GM12878 (cell line): ENCODE results near the gene ILKAP. TPM values are rescaled to one million over a fixed set of nuclear protein-coding genes. Genes with fewer than 3 reads are reported as not detected.

ENCODE experiments used
- ATAC-seq: fragments of 200-7000 bp; cut with Tn5 transposase; 3 replicates; pipeline ENCODE4 v1.9.1; 2020; ENCODE audit warnings: mild to moderate bottlenecking, moderate library complexity
- BruUV-seq: library from RNA; stranded (reverse); fragments of 400-500 nt; replicated peaks from 2 replicates; lab custom pipeline; 2021; lab: Mats Ljungman, UMichigan
- CTCF ChIA-PET: fragments of 300-600 bp; sonication (Branson Sonifier 250); formaldehyde crosslinking; extraction: SDS; loops from one replicate; lab custom pipeline; 2021; ENCODE audit warnings: inconsistent platforms; lab: Yijun Ruan, JAX
- POLR2A ChIA-PET: fragments of 350-600 bp; formaldehyde crosslinking; extraction: SDS; loops from one replicate; lab custom pipeline; 2021; ENCODE audit warnings: inconsistent platforms; lab: Charles Lee
- RAD21 ChIA-PET: fragments of 300-600 bp; sonication (Branson Sonifier 250); formaldehyde crosslinking; loops from one replicate; lab custom pipeline; 2023; ENCODE audit warnings: antibody characterized with exemption; ENCODE audit not compliant: unreplicated experiment; lab: Charles Lee
- SMC1A ChIA-PET: fragments of 300-600 bp; sonication (Branson Sonifier 250); formaldehyde crosslinking; loops from one replicate; lab custom pipeline; 2023; ENCODE audit not compliant: unreplicated experiment, uncharacterized antibody; lab: Charles Lee
- DNase-seq: peaks from one replicate; pipeline ENCODE4 v3.0.0-alpha.2; 2011; ENCODE audit warnings: low read depth, low spot score
- FAIRE-seq: peaks from 3 replicates; lab custom pipeline; 2011; peaks lifted over from hg19 to GRCh38; lab: Jason Lieb, UNC
- H2AFZ ChIP-seq: 2 replicates; pipeline ENCODE4 v1.6.0; 2011; ENCODE audit warnings: low read depth, low read length, control low read depth; ENCODE audit not compliant: control insufficient read depth
- H3K27ac ChIP-seq: 2 replicates; pipeline ENCODE4 v1.5.1; 2011; ENCODE audit warnings: control low read depth; ENCODE audit not compliant: control insufficient read depth, insufficient read depth
- H3K27me3 ChIP-seq, 2 experiments: replicated peaks in 1 of 2; 2 replicates each; pipeline versions ENCODE4 v1.6.0 to v1.6.1; 2011; ENCODE audit warnings: low read length in 1 of 2; ENCODE audit not compliant: control insufficient read depth in 2 of 2, insufficient read depth in 2 of 2
- H3K36me3 ChIP-seq, 2 experiments: 2 replicates each; pipeline ENCODE4 v1.5.1; 2011; ENCODE audit warnings: low read length in 1 of 2; ENCODE audit not compliant: control insufficient read depth in 2 of 2, insufficient read depth in 2 of 2
- H3K4me1 ChIP-seq: 2 replicates; pipeline ENCODE4 v1.6.1; 2011; ENCODE audit warnings: mild to moderate bottlenecking, low read length, moderate library complexity, mixed read lengths; ENCODE audit not compliant: control insufficient read depth, insufficient read depth
- H3K4me2 ChIP-seq: 2 replicates; pipeline ENCODE4 v1.6.0; 2011; ENCODE audit warnings: control low read depth; ENCODE audit not compliant: control insufficient read depth, insufficient read depth
- H3K4me3 ChIP-seq: fragments of 200-600 bp; sonication (generic); 2 replicates; pipeline ENCODE4 v1.5.1; 2016
- H3K79me2 ChIP-seq: 2 replicates; pipeline ENCODE4 v1.6.0; 2011; ENCODE audit warnings: low read length; ENCODE audit not compliant: control insufficient read depth, insufficient read depth
- H3K9ac ChIP-seq: 2 replicates; pipeline ENCODE4 v1.8.0; 2011; ENCODE audit warnings: low read length, control low read depth, mixed read lengths; ENCODE audit not compliant: control insufficient read depth, insufficient read depth
- H3K9me3 ChIP-seq: replicated peaks from 3 replicates; pipeline ENCODE4 v1.5.1; 2011; ENCODE audit warnings: mild to moderate bottlenecking, low read length; ENCODE audit not compliant: control insufficient read depth, insufficient read depth
- H4K20me1 ChIP-seq: 2 replicates; pipeline ENCODE4 v1.6.0; 2011; ENCODE audit not compliant: control insufficient read depth, insufficient read depth
- ATF7 ChIP-seq: fragments of 450-650 bp; IDR thresholded peaks from 2 replicates; pipeline ENCODE4 v1.6.1; 2016; ENCODE audit warnings: low read depth, mild to moderate bottlenecking
- HDAC2 ChIP-seq: fragments of 200-600 bp; sonication (generic); IDR thresholded peaks from 2 replicates; pipeline ENCODE4 v1.6.1; 2017
- HDGF ChIP-seq: fragments of 450-650 bp; IDR thresholded peaks from 2 replicates; pipeline ENCODE4 v1.6.1; 2016; ENCODE audit warnings: antibody characterized with exemption
- LARP7 ChIP-seq: fragments of 450-650 bp; IDR thresholded peaks from 2 replicates; pipeline ENCODE4 v1.6.1; 2017; ENCODE audit warnings: mild to moderate bottlenecking
- NR2C2 ChIP-seq: IDR thresholded peaks from 2 replicates; pipeline ENCODE4 v1.6.1; 2011; ENCODE audit warnings: borderline replicate concordance, low read depth; ENCODE audit not compliant: control insufficient read depth, insufficient read length
- PKNOX1 ChIP-seq: fragments of 450-650 bp; IDR thresholded peaks from 2 replicates; pipeline ENCODE4 v1.6.1; 2016; ENCODE audit warnings: mild to moderate bottlenecking
- PRDM15 ChIP-seq: fragments of 450-650 bp; formaldehyde crosslinking; IDR thresholded peaks from 2 replicates; pipeline ENCODE4 v1.4.0; 2020; ENCODE audit warnings: mild to moderate bottlenecking, moderate library complexity
- ZBTB33 ChIP-seq: fragments of 450-650 bp; IDR thresholded peaks from 2 replicates; pipeline ENCODE4 v1.6.1; 2017; ENCODE audit warnings: mild to moderate bottlenecking
- WGBS: methylation state at CpG from one replicate; pipeline ENCODE4 v1.1.6; 2016; ENCODE audit warnings: low lambda C conversion rate; ENCODE audit not compliant: insufficient replicate concordance, insufficient coverage; ENCODE audit errors: missing lambda C conversion rate; 5-methylcytosine and 5-hydroxymethylcytosine counted together
- in situ Hi-C: fragments of 300-500 bp; cut with MboI; formaldehyde crosslinking; loops from 9 replicates; pipeline ENCODE4 v1.14.3; 2018; ENCODE audit warnings: mixed read lengths
- intact Hi-C: fragments of 100-400 bp; cut with micrococcal nuclease; formaldehyde crosslinking; loops from one replicate; pipeline ENCODE4 v1.14.2; 2022; ENCODE audit not compliant: unreplicated experiment
- polyA plus RNA-seq, 11 experiments: library from polyadenylated mRNA; depleted of rRNA in 4 of 11; unstranded in 6 of 11; stranded (reverse) in 5 of 11; fragments of >200 nt; fragmentation: Nextera tagmentation in 4 of 11; fragmentation: Illumina TruSeq in 1 of 11; extraction: Ambion mirVana in 4 of 11; extraction: Trizol in 1 of 11; gene quantifications; 1 replicate in 1 of 11; 2 replicates in 10 of 11; pipeline versions ENCODE4 v1.2.1 to v1.2.3, GENCODE V29; 2011 to 2016; ENCODE audit warnings: inconsistent platforms in 2 of 11, missing spikeins in 2 of 11, low read depth in 1 of 11
- total RNA-seq, 4 experiments: library from RNA; depleted of rRNA in 3 of 4; stranded (reverse); fragments of >200 nt in 3 of 4; fragmentation: Illumina TruSeq in 1 of 4; extraction: Trizol in 1 of 4; gene quantifications; 2 replicates each; pipeline versions ENCODE4 v1.2.1 to v1.2.3, GENCODE V29; 2013 to 2021

ILKAP gene
- total and polyA plus RNA-seq, 10 of the 15 experiments (the other 5 are each of a cell fraction or from before 2014, with no cell fraction given) = 4.2 to 65.3 (median 37.3) TPM

GRCh38 chr2:238131761-238132462, 71.6 kb downstream of the ILKAP start:
- no peak for FAIRE-seq
- POLR2A ChIA-PET = no interaction called here

GRCh38 chr2:238130696-238131628, 72.5 kb downstream of the ILKAP start:
- SMC1A ChIA-PET = no interaction called here
- no peaks in the 10 kb centered on the region for H3K36me3 ChIP-seq
- H3K4me3 ChIP-seq = no peak overlapping the region
- WGBS = 66% methylated on average over 65 of the region's 68 CpGs
- H2AFZ ChIP-seq = no peak overlapping the region
- FAIRE-seq (no peak), DNase-seq (no peak), ATAC-seq (no peak)
- no peaks in the 10 kb centered on the region for H3K27me3 ChIP-seq
- no peak overlapping the region for H3K9ac ChIP-seq
- H3K79me2 ChIP-seq = no peaks in the 10 kb centered on the region
- no TSS peak for BruUV-seq
- no peak overlapping the region for H3K27ac ChIP-seq
- intact Hi-C loops = no loop called here
- no peaks in the 10 kb centered on the region for H3K4me1 ChIP-seq
- TF ChIP-seq PKNOX1 (no peak), HDAC2 (no peak), PRDM15 (CRISPR knock-in tag) (no peak), ZBTB33 (no peak), NR2C2 (no peak), ATF7 (no peak), HDGF (no peak)
- H3K9me3 ChIP-seq = peaks cover 4% of the 10 kb centered on the region; the same call in 2 of the 3 replicates
- CTCF ChIA-PET = interaction anchor here (0.8 kb wide), 1 partner anchor 154 kb away, joined by 3 read pairs; no protein-coding TSS in a partner anchor
- H4K20me1 ChIP-seq = no peaks in the 10 kb centered on the region
- RAD21 ChIA-PET = no interaction called here
- in situ Hi-C loops = no loop called here
- POLR2A ChIA-PET = no interaction called here
- H3K4me2 ChIP-seq = no peak overlapping the region

More at GRCh38 chr2:238131761-238132462, 71.6 kb downstream of the ILKAP start:
- ChIA-PET SMC1A (no interaction called here), RAD21 (no interaction called here), CTCF (interaction anchor here (0.8 kb wide), 1 partner anchor 155 kb away, joined by 3 read pairs; no protein-coding TSS in a partner anchor)
- in situ Hi-C loops = no loop called here
- TF ChIP-seq LARP7 = no peak
- Histone ChIP-seq H3K27ac (no peak overlapping the region), H3K79me2 (no peaks in the 10 kb centered on the region), H3K36me3 (no peaks in the 10 kb centered on the region), H3K9ac (no peak overlapping the region), H3K4me1 (no peaks in the 10 kb centered on the region), H3K27me3 (no peaks in the 10 kb centered on the region), H3K9me3 (no peaks in the 10 kb centered on the region), H2AFZ (no peak overlapping the region), H3K4me3 (no peak overlapping the region), H4K20me1 (no peaks in the 10 kb centered on the region), H3K4me2 (no peak overlapping the region)
- DNase-seq (no peak), ATAC-seq (no peak)
- WGBS = 37% methylated on average over 14 of the region's 14 CpGs
- intact Hi-C loops = no loop called here
- no TSS peak for BruUV-seq
